ENCODE results near the gene KIRREL3. TPM values are rescaled to one million over a fixed set of nuclear protein-coding genes. Genes with fewer than 3 reads are reported as not detected.

The KIRREL3 gene
- total RNA-seq, 2 donors from 2014 or later = 0.61 to 0.64 TPM

DNA sequence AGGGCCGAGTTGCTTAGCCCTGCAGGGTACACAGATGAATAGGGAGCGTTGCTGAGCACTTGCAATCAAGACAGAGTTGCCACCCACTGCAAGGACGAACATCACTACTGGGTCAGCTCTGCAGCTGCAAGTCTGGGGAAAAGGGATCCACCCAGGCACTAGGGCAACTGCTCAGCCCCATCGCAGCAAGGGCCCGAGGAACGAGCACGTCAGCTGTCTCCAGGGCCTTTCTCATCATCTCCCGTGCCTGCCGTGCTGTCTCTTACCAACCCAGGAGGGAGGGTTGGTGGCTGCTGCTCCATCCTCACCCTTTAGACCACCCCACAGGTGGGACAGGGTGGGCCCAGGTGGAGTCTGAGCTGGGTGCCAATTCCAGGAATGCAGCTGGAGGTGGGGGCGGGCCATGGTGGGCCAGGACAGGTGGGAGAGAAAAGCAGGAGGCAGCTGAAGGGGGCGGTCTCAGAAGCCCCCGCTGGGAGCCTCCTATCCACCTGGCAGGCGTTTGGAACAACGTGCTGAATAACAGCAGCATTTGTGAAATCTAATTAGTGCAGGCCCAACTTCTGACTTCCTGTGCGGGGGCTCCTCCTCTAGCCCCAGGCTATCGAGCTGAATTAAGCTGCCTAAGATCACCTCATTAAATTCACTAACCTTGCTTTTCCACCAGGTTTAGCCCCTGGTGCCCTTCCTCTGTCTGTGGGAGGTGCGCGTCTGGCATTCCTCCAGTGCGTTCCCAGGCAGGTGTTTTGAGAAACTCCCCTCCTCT is 392.6 kb downstream of the KIRREL3 start:
- Histone ChIP-seq H3K9me3 (no peaks in the 10 kb centered on the region), H3K27me3 (no peaks in the 10 kb centered on the region), H3K9ac (ENCODE audit: low read depth in 2 of 2, low read length in 2 of 2) (no peak overlapping the region), H3K27ac (no peak overlapping the region), H3K4me1 (no peaks in the 10 kb centered on the region), H3K36me3 (no peaks in the 10 kb centered on the region), H3K4me3 (no peak overlapping the region)
- DNase-seq = no peak
- intact Hi-C loops (cut with DNase I) = loop anchor here (5.0 kb wide), 1 partner anchor 384 kb away; no protein-coding TSS in a partner anchor
- TF ChIP-seq, protein P1, sequence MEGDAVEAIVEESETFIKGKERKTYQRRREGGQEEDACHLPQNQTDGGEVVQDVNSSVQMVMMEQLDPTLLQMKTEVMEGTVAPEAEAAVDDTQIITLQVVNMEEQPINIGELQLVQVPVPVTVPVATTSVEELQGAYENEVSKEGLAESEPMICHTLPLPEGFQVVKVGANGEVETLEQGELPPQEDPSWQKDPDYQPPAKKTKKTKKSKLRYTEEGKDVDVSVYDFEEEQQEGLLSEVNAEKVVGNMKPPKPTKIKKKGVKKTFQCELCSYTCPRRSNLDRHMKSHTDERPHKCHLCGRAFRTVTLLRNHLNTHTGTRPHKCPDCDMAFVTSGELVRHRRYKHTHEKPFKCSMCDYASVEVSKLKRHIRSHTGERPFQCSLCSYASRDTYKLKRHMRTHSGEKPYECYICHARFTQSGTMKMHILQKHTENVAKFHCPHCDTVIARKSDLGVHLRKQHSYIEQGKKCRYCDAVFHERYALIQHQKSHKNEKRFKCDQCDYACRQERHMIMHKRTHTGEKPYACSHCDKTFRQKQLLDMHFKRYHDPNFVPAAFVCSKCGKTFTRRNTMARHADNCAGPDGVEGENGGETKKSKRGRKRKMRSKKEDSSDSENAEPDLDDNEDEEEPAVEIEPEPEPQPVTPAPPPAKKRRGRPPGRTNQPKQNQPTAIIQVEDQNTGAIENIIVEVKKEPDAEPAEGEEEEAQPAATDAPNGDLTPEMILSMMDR (IDR thresholded peaks at IDR 0.05) = no peak

DNA sequence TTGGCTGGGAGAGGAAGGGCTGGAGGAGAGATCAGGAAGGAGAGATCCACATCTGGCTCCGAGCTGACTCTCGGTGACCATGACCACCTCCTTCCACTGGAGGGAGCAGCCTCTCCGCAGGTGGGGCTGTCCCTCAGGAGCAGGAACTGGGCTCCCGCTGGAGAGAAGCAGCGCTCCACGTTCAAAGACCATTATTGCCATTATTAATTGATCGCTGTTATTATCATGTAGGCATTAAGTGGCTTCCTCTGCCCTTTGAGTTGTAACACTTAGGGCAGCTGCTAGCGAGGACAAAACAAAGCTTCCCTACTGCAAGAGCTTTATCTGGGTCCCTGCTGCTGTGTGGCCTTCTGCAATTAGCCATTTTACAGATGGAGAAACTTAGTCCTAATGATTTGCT is 393.2 kb downstream of the KIRREL3 start:
- DNase-seq = peak; percentile 25
- Histone ChIP-seq H3K36me3 (no peaks in the 10 kb centered on the region), H3K4me3 (no peak overlapping the region), H3K9me3 (no peaks in the 10 kb centered on the region), H3K9ac (ENCODE audit: low read depth in 2 of 2, low read length in 2 of 2) (no peak overlapping the region), H3K27me3 (no peaks in the 10 kb centered on the region), H3K27ac (no peak overlapping the region), H3K4me1 (no peaks in the 10 kb centered on the region)
- intact Hi-C loops (cut with DNase I) = loop anchor here (5.0 kb wide), 1 partner anchor 385 kb away; no protein-coding TSS in a partner anchor
- TF ChIP-seq, protein P1 (IDR thresholded peaks at IDR 0.05) = peak; percentile 46

DNA sequence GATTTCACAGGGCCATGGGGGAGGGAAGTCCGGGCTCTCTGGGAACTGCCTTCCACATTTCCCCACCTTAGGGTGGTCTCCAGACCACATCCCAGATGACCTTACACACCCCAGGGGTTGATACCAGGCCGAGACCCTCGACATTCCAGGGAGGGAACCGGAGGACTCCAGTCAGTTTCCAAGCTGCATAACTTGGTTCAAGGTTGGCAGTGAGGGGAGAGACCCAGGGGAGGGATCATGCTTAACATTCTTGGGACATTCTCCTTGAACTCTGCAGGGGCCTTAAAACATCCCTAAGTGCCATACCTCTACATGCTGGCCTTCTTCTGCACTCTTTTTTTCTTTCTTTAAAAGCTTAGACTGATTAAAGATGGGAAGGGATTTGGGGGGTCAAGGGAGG is 394.1 kb downstream of the KIRREL3 start:
- TF ChIP-seq, protein P1 (IDR thresholded peaks at IDR 0.05) = no peak
- H3K4me3 ChIP-seq = no peak overlapping the region
- H3K36me3 ChIP-seq = no peaks in the 10 kb centered on the region
- H3K9ac ChIP-seq (ENCODE audit: low read depth in 2 of 2, low read length in 2 of 2) = no peak overlapping the region
- intact Hi-C loops (cut with DNase I) = loop anchor here (5.0 kb wide), 1 partner anchor 386 kb away; no protein-coding TSS in a partner anchor
- no peaks in the 10 kb centered on the region for H3K27me3 ChIP-seq
- no peak for DNase-seq
- H3K4me1 ChIP-seq = no peaks in the 10 kb centered on the region
- H3K9me3 ChIP-seq = no peaks in the 10 kb centered on the region
- H3K27ac ChIP-seq = no peak overlapping the region

DNA sequence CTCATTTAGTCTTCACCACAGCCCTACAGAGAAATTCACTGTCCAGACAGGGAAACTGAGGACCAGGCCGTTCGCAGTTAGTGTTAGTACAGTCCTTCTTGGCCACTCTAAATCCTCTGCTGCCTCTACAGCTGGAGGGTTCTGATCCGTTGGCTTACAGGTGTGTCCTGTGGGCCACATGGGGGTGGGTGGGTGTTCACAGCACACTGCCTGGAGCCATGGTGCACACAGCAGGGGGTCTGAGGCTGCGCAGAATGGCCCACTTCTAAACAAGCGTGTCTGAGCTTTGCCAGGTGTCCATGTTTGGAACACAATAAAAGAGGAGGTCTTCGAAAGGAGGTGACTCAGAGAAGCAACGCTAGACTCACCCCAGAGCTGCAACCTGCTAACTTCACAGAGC is 396.1 kb downstream of the KIRREL3 start:
- Histone ChIP-seq H3K27ac (no peak overlapping the region), H3K9me3 (no peaks in the 10 kb centered on the region), H3K4me3 (no peak overlapping the region), H3K9ac (ENCODE audit: low read depth in 2 of 2, low read length in 2 of 2) (no peak overlapping the region), H3K27me3 (no peaks in the 10 kb centered on the region), H3K36me3 (no peaks in the 10 kb centered on the region), H3K4me1 (no peaks in the 10 kb centered on the region)
- intact Hi-C loops (cut with DNase I) = no loop called here
- DNase-seq = no peak
- TF ChIP-seq, protein P1 (IDR thresholded peaks at IDR 0.05) = no peak

DNA sequence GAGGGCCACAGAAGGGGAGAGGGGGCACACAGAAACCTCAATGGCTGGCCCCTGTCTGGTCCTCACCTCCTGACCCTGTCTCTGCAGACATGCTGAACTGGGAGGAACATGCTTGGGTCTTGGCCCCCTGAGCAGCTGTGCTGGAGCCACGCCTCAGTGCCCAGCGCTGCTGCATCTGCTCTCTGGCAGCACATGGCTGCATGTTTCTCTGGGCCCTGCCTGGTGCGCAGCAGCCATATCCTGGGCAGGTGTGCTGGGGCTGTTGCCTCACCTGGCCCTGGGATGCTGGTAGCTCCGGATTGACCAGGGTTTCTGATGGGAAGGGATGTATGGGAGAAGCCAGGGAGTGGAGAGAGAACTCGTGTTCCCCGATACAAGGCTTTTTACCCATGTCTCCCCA is 397.1 kb downstream of the KIRREL3 start:
- Histone ChIP-seq H3K27me3 (no peaks in the 10 kb centered on the region), H3K4me3 (no peak overlapping the region), H3K4me1 (no peaks in the 10 kb centered on the region), H3K9me3 (no peaks in the 10 kb centered on the region), H3K27ac (no peak overlapping the region), H3K9ac (ENCODE audit: low read depth in 2 of 2, low read length in 2 of 2) (no peak overlapping the region), H3K36me3 (no peaks in the 10 kb centered on the region)
- TF ChIP-seq, protein P1 (IDR thresholded peaks at IDR 0.05) = no peak
- no peak for DNase-seq
- intact Hi-C loops (cut with DNase I) = no loop called here
